HG02763 (cell line): ENCODE measurements around the gene HIVEP3.

Experiments used
- ATAC-seq: cut with Tn5 transposase; IDR thresholded peaks from one replicate; pipeline ENCODE4 v1.9.1; 2021; ENCODE audit warnings: mild to moderate bottlenecking, moderate library complexity; ENCODE audit not compliant: unreplicated experiment

The HIVEP3 gene

GRCh38 chr1:41716188-41717130, 202.3 kb downstream of the HIVEP3 start:
- no peak for ATAC-seq

DNA sequence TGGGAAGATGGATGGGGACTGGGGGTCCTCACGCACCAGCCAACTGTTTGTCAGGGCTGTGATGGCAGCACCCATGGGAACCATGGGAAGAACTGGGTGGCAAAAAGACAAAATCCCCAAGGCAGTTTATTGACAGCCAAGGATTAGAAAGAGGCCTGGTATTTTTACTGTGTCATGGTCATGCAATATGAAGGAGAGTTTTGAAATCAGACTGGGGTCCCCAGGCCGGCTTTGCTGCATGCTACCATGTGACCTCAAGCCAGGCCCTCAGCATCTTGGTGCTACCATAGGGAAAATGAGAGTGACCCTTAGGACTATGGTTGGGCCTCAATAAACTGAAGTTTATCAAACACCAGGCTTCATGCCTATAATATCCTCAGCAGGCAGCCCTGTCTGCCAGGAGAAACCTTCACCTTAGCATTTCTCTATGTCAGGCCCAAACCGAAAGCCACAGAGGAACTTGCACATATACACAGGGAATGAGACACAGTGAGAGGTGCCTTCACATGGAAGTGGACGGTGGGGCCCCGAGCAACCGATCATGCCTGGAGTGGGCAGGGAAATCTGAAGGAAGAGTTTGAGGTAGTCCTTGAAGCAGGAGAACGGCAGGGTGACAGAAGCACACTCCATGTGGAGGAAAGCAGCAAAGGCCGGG, 203.2 kb downstream of the HIVEP3 start:
- ATAC-seq = no peak

- no peak for ATAC-seq
Observed at GRCh38 chr1:41714638-41715389, 203.9 kb downstream of the HIVEP3 start.

GRCh38 chr1:41713557-41714327, 205.0 kb downstream of the HIVEP3 start:
- no peak for ATAC-seq

GRCh38 chr1:41713141-41713540, 205.6 kb downstream of the HIVEP3 start:
- ATAC-seq = no peak

GRCh38 chr1:41712695-41713094, 206.0 kb downstream of the HIVEP3 start:
- no peak for ATAC-seq

GRCh38 chr1:41712081-41712480, 206.6 kb downstream of the HIVEP3 start:
- ATAC-seq = no peak

DNA sequence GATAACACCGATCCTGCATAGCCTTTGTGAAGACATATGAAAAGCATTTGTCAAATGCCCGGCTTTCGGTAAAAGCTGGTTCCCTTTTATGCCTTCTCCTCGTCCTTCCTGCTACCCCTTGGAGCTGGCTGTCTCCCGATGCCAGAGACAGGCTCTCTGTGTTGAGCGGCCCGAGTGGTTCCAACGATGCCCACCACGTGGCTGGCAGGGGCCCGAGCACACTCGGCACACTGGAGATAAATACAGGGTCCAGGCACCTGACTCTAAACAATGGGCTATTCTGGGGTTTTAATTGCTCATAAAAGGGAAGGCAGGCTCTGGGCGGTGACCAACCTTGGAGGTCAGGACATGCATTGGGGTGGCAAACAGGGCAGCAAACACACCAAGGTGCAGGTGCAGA, 207.1 kb downstream of the HIVEP3 start:
- no peak for ATAC-seq

DNA sequence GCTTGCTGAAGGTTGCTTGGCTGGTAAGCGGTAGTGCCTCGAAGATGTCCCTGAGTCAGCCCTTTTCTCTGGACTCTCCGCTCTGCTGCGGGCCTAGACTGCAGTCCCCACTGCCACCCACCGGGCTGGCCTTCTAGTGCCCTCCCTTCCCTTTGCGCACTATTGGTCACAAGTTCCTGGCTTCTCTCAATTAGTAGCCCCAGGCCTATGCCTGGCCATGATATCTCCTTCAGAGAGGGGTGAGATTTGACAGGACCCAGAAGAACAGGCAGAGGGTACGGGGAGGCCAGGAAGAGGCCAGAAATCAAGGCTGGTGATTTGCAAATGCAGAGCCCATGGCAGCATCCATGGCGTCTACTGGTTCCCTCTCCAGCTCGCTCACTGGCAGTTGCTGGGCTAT, 207.7 kb downstream of the HIVEP3 start:
- no peak for ATAC-seq

DNA sequence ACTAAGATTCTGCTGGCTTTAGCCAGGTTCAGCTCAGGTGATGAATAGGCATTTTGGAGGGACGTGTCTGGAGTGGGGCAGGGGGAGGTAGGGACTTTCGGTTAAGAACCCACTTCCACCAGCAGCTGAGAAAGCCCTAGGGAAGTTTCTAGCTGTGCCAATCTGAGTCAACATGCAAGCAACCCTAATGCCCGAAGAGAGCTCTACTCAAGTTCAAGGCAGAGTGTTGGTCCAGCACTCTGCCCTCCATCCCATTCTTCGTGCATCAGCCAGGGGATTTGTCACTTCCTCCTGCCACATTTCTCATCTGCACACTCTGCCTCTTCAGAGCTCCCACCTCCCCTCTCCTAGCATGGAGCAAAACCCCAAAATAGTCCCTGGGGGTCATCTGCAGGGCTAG, 208.8 kb downstream of the HIVEP3 start:
- no peak for ATAC-seq

GRCh38 chr1:41709331-41709730, 209.4 kb downstream of the HIVEP3 start:
- ATAC-seq = no peak

DNA sequence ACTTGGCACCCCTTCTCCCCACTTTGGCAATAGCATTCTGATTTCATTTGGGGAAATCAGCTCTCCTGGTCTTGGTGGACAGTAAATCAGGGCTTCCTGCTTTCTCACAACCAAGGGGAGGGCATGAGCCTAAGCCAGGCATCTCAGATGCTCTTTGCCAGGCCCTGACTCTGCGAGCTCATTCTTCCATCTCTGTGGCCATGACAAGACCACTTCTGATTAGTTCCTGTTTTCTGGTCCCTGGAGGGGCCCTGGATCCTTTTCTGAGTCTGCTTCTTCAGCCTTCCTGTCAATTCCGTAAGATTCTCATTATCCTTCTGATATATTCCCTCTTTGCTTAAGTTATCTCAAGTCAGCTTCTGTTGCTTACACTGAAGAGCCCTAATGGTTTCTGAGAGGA, 210.4 kb downstream of the HIVEP3 start:
- no peak for ATAC-seq

DNA sequence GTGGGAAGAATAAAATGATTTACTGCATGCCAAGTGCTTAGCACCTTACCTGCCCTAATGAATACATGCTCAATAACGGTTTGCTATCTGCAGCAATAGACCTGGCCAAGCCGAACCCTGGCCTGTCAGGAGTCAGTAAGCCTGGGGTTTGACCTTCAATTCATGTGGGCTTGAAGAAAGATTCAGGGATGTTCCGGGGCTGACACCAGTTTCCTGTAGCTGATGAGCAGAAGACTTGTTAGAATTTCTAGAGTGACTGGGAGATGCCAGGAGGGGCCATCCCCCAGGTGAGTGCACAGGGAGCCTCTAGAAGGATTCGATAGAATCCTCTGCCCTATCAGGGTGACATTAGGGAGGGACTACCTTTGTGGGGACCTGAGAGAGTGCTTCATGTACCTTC, 210.9 kb downstream of the HIVEP3 start:
- ATAC-seq = no peak

GRCh38 chr1:41705798-41706197, 212.9 kb downstream of the HIVEP3 start:
- no peak for ATAC-seq

GRCh38 chr1:41704196-41704595, 214.5 kb downstream of the HIVEP3 start:
- ATAC-seq = no peak

GRCh38 chr1:41702771-41703170, 216.0 kb downstream of the HIVEP3 start:
- ATAC-seq = no peak

GRCh38 chr1:41700986-41701535, 217.7 kb downstream of the HIVEP3 start:
- ATAC-seq = no peak

DNA sequence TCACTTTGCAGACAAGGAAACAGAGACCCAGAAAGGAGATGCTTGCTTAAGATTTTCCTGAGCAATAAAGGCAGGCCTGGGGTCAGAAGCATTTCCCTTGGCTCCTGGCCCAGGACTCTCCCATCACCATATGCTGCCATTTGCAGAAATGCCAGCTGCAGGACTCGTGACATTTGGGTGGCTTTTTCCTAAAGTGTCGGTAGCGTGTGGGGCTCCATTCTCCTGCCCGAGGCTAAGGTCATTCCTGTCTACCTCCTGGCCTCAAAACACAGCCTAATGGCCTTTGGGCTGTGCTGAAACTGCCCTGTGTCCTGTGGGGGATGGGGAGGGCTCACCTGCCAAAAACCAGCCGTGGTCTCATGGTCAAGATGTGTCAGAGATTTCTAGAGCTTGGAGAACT, 218.1 kb downstream of the HIVEP3 start:
- ATAC-seq = no peak

- no peak for ATAC-seq
Observed at GRCh38 chr1:41699861-41700248, 218.9 kb downstream of the HIVEP3 start.
